Naive thymus-derived CD8-positive, alpha-beta T cell (primary cell): ENCODE results near the gene SCN8A. TPM values are rescaled to one million over a fixed set of nuclear protein-coding genes. Genes with fewer than 3 reads are reported as not detected.
A peak's percentile ranks its signal among the peaks of the same experiment; 100 is the strongest.

ENCODE experiments used
- ATAC-seq, 2 donors: fragments of 150-1000 bp; cut with Tn5 transposase in 1 of 2; sonication (Bioruptor Pico), chemical (Tn5 transposase) in 1 of 2; 1 replicate in 1 of 2; 2 replicates in 1 of 2; pipeline ENCODE4 v1.10.0; 2021; ENCODE audit warnings: mild to moderate bottlenecking in 2 of 2, moderate library complexity in 2 of 2
- POLR2A ChIA-PET: fragments of 350-600 bp; sonication (Branson Sonifier 250); formaldehyde crosslinking; loops from one replicate; lab custom pipeline; 2021; ENCODE audit warnings: antibody characterized with exemption; lab: Charles Lee
- DNase-seq, 10 donors: peaks; one replicate each; pipeline versions ENCODE4 v3.0.0 to v3.0.0-alpha.2; 2020 to 2022
- H3K27ac Mint-ChIP-seq, 10 donors: one replicate each; pipeline ENCODE4 v1.8.0; 2020 to 2022; ENCODE audit warnings: mild to moderate bottlenecking in 10 of 10, mixed read lengths in 10 of 10, moderate library complexity in 4 of 10, inconsistent platforms in 1 of 10
- H3K27me3 Mint-ChIP-seq, 5 donors: one replicate each; pipeline ENCODE4 v1.8.0; 2021 to 2022; ENCODE audit warnings: mixed read lengths in 5 of 5
- H3K36me3 Mint-ChIP-seq, 3 donors: one replicate each; pipeline ENCODE4 v1.8.0; 2020 to 2022; ENCODE audit warnings: mixed read lengths in 3 of 3, mild to moderate bottlenecking in 2 of 3, inconsistent platforms in 1 of 3
- H3K4me1 Mint-ChIP-seq, 4 donors: one replicate each; pipeline ENCODE4 v1.8.0; 2021 to 2022; ENCODE audit warnings: mixed read lengths in 4 of 4
- H3K4me3 Mint-ChIP-seq, 10 donors: one replicate each; pipeline ENCODE4 v1.8.0; 2020 to 2022; ENCODE audit warnings: mild to moderate bottlenecking in 10 of 10, mixed read lengths in 10 of 10, moderate library complexity in 6 of 10, inconsistent platforms in 1 of 10
- H3K9me3 Mint-ChIP-seq, 9 donors: one replicate each; pipeline ENCODE4 v1.8.0; 2020 to 2022; ENCODE audit warnings: mixed read lengths in 9 of 9, mild to moderate bottlenecking in 3 of 9, inconsistent platforms in 1 of 9, moderate library complexity in 1 of 9
- polyA plus RNA-seq, 3 donors: library from polyadenylated mRNA; unstranded; fragments of 300-500 nt; fragmentation: Illumina TruSeq; gene quantifications; one replicate each; pipeline ENCODE4 v1.2.3, GENCODE V29; 2021
- total RNA-seq, 8 experiments: library from RNA in 2 of 8; stranded (reverse) in 2 of 8; gene quantifications; one replicate each; pipeline ENCODE4 v1.2.3 and lab custom pipeline; 2021 to 2026

Gene SCN8A
- total and polyA plus RNA-seq, 5 experiments from 2014 or later = 0.07 to 1.8 (median 0.42) TPM

- H3K27ac Mint-ChIP-seq = no peak overlapping the region
- H3K4me1 Mint-ChIP-seq = peaks cover 0 to 6% (median 1%) of the 10 kb centered on the region in 4 donors
- H3K4me3 Mint-ChIP-seq = no peak overlapping the region
- DNase-seq (peak in 6 of 10 donors; percentile 0 to 46 (median 24)), ATAC-seq (peak; percentile 55 to 77)
- POLR2A ChIA-PET = no interaction called here
- H3K27me3 Mint-ChIP-seq = peaks cover 0 to 8% (median 4%) of the 10 kb centered on the region in 5 donors
- no peaks in the 10 kb centered on the region for H3K9me3 Mint-ChIP-seq
- H3K36me3 Mint-ChIP-seq = no peaks in the 10 kb centered on the region
These were observed 87.2 kb downstream of the SCN8A start for GRCh38 chr12:51678086-51678724.

- H3K27ac Mint-ChIP-seq = no peak overlapping the region
- POLR2A ChIA-PET = no interaction called here
- no peak overlapping the region for H3K4me3 Mint-ChIP-seq
- peaks cover 0 to 12% (median 4%) of the 10 kb centered on the region in 5 donors for H3K27me3 Mint-ChIP-seq
- DNase-seq (no peak), ATAC-seq (no peak)
- no peaks in the 10 kb centered on the region for H3K36me3 Mint-ChIP-seq
- H3K4me1 Mint-ChIP-seq = peaks cover 2 to 12% (median 7%) of the 10 kb centered on the region in 4 donors
- no peaks in the 10 kb centered on the region for H3K9me3 Mint-ChIP-seq
These were observed 91.9 kb downstream of the SCN8A start for GRCh38 chr12:51682981-51683380.

GRCh38 chr12:51683763-51684357, 92.8 kb downstream of the SCN8A start:
- no peak overlapping the region for H3K27ac Mint-ChIP-seq
- no peaks in the 10 kb centered on the region for H3K9me3 Mint-ChIP-seq
- peaks cover 2 to 12% (median 7%) of the 10 kb centered on the region in 4 donors for H3K4me1 Mint-ChIP-seq
- H3K4me3 Mint-ChIP-seq = no peak overlapping the region
- ATAC-seq (no peak), DNase-seq (no peak)
- POLR2A ChIA-PET = no interaction called here
- no peaks in the 10 kb centered on the region for H3K36me3 Mint-ChIP-seq
- H3K27me3 Mint-ChIP-seq = peaks cover 0 to 12% (median 4%) of the 10 kb centered on the region in 5 donors

- POLR2A ChIA-PET = no interaction called here
- H3K4me3 Mint-ChIP-seq = no peak overlapping the region
- peaks cover 2 to 12% (median 7%) of the 10 kb centered on the region in 4 donors for H3K4me1 Mint-ChIP-seq
- DNase-seq (no peak), ATAC-seq (no peak)
- peaks cover 0 to 10% (median 2%) of the 10 kb centered on the region in 5 donors for H3K27me3 Mint-ChIP-seq
- no peaks in the 10 kb centered on the region for H3K9me3 Mint-ChIP-seq
- no peak overlapping the region for H3K27ac Mint-ChIP-seq
- H3K36me3 Mint-ChIP-seq = no peaks in the 10 kb centered on the region
These were observed 95.7 kb downstream of the SCN8A start for GRCh38 chr12:51686727-51687126.

- Mint-ChIP-seq H3K4me1 (peaks cover 2 to 12% (median 7%) of the 10 kb centered on the region in 4 donors), H3K9me3 (no peaks in the 10 kb centered on the region), H3K36me3 (no peaks in the 10 kb centered on the region), H3K27me3 (peaks cover 0 to 10% (median 2%) of the 10 kb centered on the region in 5 donors), H3K4me3 (no peak overlapping the region), H3K27ac (no peak overlapping the region)
- ATAC-seq (no peak), DNase-seq (no peak)
- POLR2A ChIA-PET = no interaction called here
These were observed 96.1 kb downstream of the SCN8A start for GRCh38 chr12:51687177-51687576.

- Mint-ChIP-seq H3K4me1 (peaks cover 2 to 12% (median 7%) of the 10 kb centered on the region in 4 donors), H3K27ac (no peak overlapping the region), H3K27me3 (peaks cover 0 to 9% (median 2%) of the 10 kb centered on the region in 5 donors), H3K36me3 (no peaks in the 10 kb centered on the region), H3K4me3 (no peak overlapping the region), H3K9me3 (no peaks in the 10 kb centered on the region)
- POLR2A ChIA-PET = interaction anchor here (0.5 kb wide), 1 partner anchor 486 kb away, joined by 3 read pairs; no protein-coding TSS in a partner anchor
- ATAC-seq (no peak), DNase-seq (no peak)
These were observed 96.6 kb downstream of the SCN8A start for GRCh38 chr12:51687614-51688013.

- ATAC-seq = no peak
- DNase-seq = no peak
- Mint-ChIP-seq H3K4me1 (peaks cover 2 to 12% (median 8%) of the 10 kb centered on the region in 4 donors), H3K4me3 (no peak overlapping the region), H3K9me3 (no peaks in the 10 kb centered on the region), H3K36me3 (no peaks in the 10 kb centered on the region), H3K27ac (no peak overlapping the region), H3K27me3 (peaks cover 0 to 3% (median 0%) of the 10 kb centered on the region in 5 donors)
- POLR2A ChIA-PET = no interaction called here
These were observed 99.0 kb downstream of the SCN8A start for GRCh38 chr12:51689983-51690382.

- no peak for ATAC-seq
- no peak overlapping the region for H3K4me3 Mint-ChIP-seq
- H3K36me3 Mint-ChIP-seq = no peaks in the 10 kb centered on the region
- H3K27me3 Mint-ChIP-seq = peaks cover 0 to 3% (median 0%) of the 10 kb centered on the region in 5 donors
- peaks cover 0 to 6% (median 2%) of the 10 kb centered on the region in 4 donors for H3K4me1 Mint-ChIP-seq
- DNase-seq = no peak
- H3K9me3 Mint-ChIP-seq = no peaks in the 10 kb centered on the region
- no peak overlapping the region for H3K27ac Mint-ChIP-seq
- POLR2A ChIA-PET = no interaction called here
These were observed 101.0 kb downstream of the SCN8A start for GRCh38 chr12:51692016-51692415.

GRCh38 chr12:51693569-51693968, 102.5 kb downstream of the SCN8A start:
- no peak for DNase-seq
- no peak overlapping the region for H3K4me3 Mint-ChIP-seq
- peaks cover 0 to 3% (median 0%) of the 10 kb centered on the region in 5 donors for H3K27me3 Mint-ChIP-seq
- POLR2A ChIA-PET = no interaction called here
- H3K9me3 Mint-ChIP-seq = no peaks in the 10 kb centered on the region
- no peak for ATAC-seq
- no peaks in the 10 kb centered on the region for H3K36me3 Mint-ChIP-seq
- no peak overlapping the region for H3K27ac Mint-ChIP-seq
- H3K4me1 Mint-ChIP-seq = peaks cover 0 to 1% (median 0%) of the 10 kb centered on the region in 4 donors

- H3K4me1 Mint-ChIP-seq = peaks cover 0 to 1% (median 0%) of the 10 kb centered on the region in 4 donors
- no peak for ATAC-seq
- no peaks in the 10 kb centered on the region for H3K36me3 Mint-ChIP-seq
- no peaks in the 10 kb centered on the region for H3K9me3 Mint-ChIP-seq
- DNase-seq = no peak
- no peak overlapping the region for H3K4me3 Mint-ChIP-seq
- peaks cover 0 to 5% (median 3%) of the 10 kb centered on the region in 5 donors for H3K27me3 Mint-ChIP-seq
- H3K27ac Mint-ChIP-seq = no peak overlapping the region
- POLR2A ChIA-PET = no interaction called here
These were observed 103.1 kb downstream of the SCN8A start for GRCh38 chr12:51694146-51694545.

GRCh38 chr12:51695241-51696010, 104.4 kb downstream of the SCN8A start:
- ATAC-seq (no peak), DNase-seq (no peak)
- H3K36me3 Mint-ChIP-seq = no peaks in the 10 kb centered on the region
- no peaks in the 10 kb centered on the region for H3K9me3 Mint-ChIP-seq
- H3K27me3 Mint-ChIP-seq = peaks cover 0 to 8% (median 3%) of the 10 kb centered on the region in 5 donors
- H3K4me1 Mint-ChIP-seq = peaks cover 0 to 1% (median 0%) of the 10 kb centered on the region in 4 donors
- no peak overlapping the region for H3K4me3 Mint-ChIP-seq
- H3K27ac Mint-ChIP-seq = no peak overlapping the region
- POLR2A ChIA-PET = no interaction called here

GRCh38 chr12:51699219-51699618, 108.2 kb downstream of the SCN8A start:
- Mint-ChIP-seq H3K4me3 (no peak overlapping the region), H3K9me3 (no peaks in the 10 kb centered on the region), H3K36me3 (no peaks in the 10 kb centered on the region), H3K4me1 (peaks cover 0 to 1% (median 0%) of the 10 kb centered on the region in 4 donors), H3K27me3 (peaks cover 0 to 8% (median 3%) of the 10 kb centered on the region in 5 donors), H3K27ac (no peak overlapping the region)
- DNase-seq (no peak), ATAC-seq (no peak)
- POLR2A ChIA-PET = no interaction called here

- peaks cover 0 to 8% (median 3%) of the 10 kb centered on the region in 5 donors for H3K27me3 Mint-ChIP-seq
- POLR2A ChIA-PET = no interaction called here
- H3K36me3 Mint-ChIP-seq = no peaks in the 10 kb centered on the region
- DNase-seq (no peak), ATAC-seq (no peak)
- no peak overlapping the region for H3K4me3 Mint-ChIP-seq
- no peaks in the 10 kb centered on the region for H3K9me3 Mint-ChIP-seq
- no peak overlapping the region for H3K27ac Mint-ChIP-seq
- H3K4me1 Mint-ChIP-seq = peaks cover 0 to 2% (median 0%) of the 10 kb centered on the region in 4 donors
These were observed 109.9 kb downstream of the SCN8A start for GRCh38 chr12:51700887-51701286.
